DMS153 treated with DMSO at 0.1 percent for 48 hours (cell line): Measurements from ENCODE around the gene NCS1.

Source experiments
- DNase-seq: peaks from one replicate; lab custom pipeline; 2025; ENCODE audit not compliant: unreplicated experiment; lab: John Stamatoyannopoulos, UW

The NCS1 gene

DNA sequence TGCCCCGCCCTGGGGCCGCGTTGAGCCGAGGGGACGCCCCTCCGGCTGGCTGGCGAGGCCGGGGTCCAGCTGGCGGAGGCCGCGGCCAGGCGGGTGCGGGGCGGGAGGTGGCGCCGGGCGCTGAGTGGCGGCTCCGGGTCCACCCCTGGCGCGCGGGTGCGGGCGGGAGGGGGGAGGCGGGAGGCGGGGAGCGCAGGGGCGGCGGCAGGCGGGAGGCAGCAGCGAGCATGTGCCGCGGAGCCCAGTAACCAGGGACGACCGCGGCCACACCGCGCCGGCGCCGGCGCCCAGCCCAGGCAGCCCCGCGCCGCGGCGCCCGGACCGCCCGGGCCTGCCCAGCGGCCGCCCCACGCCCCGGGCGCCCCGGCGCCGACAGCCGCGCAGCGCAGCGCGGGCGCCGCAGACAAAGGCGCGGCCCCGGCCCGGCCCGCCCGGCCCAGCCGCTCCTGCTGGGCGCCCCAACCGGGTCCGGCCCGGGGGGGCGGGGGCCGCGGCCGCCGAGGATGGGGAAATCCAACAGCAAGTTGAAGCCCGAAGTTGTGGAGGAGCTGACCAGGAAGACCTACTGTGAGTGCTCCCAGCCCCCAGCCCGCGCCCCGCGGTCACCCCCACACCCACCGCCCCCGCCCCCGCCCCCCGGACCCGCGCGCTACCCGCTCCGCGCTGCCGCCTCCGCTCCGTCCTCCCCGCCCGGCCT, at the start of gene NCS1:
NCS1 (plus strand) TSS at position 244 of the 697 bp plus-strand sequence; CDS start at position 504, 260 bp downstream.
- DNase-seq, result peak; percentile 19

DNA sequence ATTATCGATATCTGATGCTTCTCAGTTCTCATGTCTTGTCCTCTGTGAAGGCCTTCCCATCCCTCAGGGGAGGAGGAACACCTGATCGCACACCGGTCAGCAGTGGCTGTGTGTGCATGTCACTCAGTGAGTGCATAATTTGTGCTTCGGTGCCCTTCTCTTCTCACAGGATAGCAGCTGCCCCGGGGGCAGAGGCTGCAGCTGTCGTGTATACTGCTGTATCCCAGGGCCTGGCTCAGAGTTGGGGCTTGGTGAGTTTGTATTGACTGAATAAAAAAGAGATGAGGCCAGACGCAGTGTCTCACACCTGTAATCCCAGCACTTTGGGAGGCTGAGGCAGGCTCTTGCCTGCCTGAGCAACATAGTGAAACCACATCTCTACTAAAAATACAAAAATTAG, 49.7 kb upstream of the NCS1 start:
- no peak for DNase-seq

GRCh38 chr9:130124085-130124860, 47.9 kb upstream of the NCS1 start:
- no peak for DNase-seq

- DNase-seq, result no peak
Measured at GRCh38 chr9:130126721-130127433, 45.3 kb upstream of the NCS1 start.

GRCh38 chr9:130128251-130128650, 44.0 kb upstream of the NCS1 start:
- no peak for DNase-seq

DNA sequence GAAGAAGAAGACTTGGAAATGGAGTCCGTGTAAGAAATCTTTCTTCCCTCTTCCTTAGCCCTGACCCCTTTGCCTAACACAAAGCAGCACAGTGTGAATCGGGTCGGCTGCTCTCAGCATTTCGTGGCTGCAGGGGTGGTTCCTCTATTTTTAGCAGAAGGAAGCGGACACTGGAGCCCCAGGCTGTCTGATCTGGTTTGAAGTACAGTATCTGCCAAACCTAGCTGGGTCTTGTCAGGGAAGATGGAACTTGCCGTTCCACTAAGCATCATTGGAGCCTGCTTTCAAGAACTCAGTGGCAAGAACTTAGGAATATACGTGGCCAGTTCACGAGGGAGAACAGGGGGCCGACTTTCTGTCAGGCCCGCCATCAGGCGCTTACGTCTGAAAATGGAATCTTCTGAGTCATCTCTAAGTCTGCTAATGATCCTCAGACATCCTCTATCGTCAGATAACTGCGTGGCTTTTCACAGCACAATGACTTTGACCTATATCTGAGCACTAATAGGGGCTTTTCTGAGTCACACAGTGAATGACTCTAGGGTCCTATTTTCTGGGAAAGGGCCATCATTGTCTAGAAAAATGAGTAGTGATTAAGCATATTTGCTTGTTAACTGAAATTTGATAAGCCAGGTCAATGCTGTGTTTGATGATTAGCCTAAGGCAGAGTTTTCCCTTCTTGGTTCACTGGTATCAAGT, 43.3 kb upstream of the NCS1 start:
- no peak for DNase-seq

DNA sequence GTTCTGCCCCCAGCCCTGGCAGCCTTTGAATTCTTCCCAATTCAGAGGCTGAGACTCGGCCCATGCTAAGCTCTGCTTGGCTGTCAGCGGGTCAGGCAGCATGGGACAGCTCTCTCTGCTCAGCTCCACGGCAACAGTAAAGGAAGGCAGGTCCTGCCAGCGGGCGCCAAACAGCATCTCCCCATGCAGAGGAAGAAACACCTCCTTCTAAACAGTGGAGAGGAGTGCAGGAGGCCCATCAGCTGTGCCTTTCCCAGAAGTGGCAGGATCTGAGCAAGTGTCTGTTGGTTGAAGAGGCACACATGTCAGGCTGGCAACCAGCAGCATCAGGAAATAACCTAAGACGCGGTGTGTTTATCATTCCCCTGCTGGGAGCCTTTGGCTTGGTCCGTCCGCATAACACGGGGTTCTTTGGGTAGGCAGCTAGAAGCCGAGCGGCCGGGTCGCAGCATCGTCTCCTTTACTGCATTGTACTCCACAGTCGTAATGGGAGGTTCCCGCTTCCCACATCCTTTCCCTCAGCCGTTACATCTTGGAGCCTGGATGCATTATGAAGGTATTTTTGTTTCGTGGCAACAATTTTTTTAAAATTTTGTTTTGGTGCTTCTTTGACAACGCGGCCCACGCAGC, 42.7 kb upstream of the NCS1 start:
- DNase-seq, result no peak

DNA sequence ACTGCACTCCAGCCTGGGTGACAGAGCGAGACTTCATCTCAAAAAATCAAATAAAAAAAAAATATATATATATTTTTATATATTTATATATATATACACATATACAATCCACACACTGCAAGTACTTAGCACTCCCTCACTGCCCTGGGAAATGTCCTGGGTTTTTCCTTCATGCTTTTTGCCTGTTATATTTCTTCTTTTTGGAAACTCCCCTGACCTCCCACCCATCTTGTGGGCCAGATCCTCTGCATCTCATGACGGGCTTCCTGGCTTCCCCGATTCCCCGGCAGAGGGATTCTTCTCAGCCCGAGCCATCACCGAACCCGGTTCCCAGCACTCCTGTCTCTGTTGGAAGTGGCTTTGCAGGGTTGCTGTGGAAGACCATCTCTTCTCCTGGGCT, 39.5 kb upstream of the NCS1 start:
- no peak for DNase-seq

DNA sequence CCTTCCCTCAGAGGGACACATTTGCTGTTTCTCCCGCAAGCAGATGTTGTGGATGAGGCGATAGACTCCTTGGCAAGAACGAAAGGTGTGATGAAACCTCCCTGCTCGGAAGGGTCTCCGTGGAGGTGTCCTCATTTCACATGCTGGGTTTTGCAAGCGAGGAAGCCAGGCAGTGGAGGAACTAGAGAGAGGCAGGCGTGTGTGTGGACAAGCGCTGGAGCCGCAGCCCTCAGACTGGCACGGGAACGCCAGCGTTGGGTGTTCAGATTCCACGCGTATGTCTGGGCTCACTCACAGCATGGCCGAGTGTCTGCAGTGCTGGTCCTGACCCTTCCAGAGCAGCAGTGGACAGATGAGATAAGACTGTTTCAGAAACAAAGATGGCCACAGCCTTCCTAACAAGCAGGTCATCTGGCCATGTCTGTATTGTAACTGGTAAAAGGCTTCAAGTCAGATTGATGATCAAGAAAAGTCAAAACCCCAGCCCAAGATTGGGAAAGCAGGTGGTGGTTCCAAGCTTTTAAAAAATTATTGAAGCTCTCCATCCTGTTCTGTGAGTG, 35.0 kb upstream of the NCS1 start:
- no peak for DNase-seq

DNA sequence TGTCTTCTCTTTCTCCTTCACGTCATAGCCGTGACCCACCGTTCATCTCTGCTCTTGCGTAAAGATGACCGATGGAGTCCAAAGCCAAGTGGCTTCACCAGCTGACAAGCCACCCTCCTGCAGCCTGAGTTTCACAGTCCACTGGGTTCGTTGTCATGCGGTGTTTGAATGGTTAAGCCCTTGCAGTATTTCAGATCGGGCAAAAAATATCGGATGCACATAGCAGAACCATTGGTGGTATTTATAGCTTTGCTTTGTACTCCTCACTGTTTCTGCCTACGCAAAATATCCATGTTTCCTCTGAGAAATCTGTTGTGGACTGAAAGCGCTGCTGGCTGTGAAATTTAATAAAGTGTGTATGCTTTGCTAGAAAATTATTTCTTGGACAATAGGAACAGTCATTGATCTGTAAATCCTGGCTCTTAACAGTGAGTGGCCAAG, 34.5 kb upstream of the NCS1 start:
- DNase-seq, result no peak

GRCh38 chr9:130138171-130138653, 34.0 kb upstream of the NCS1 start:
- no peak for DNase-seq

GRCh38 chr9:130138791-130139190, 33.4 kb upstream of the NCS1 start:
- DNase-seq, result no peak

- DNase-seq, result peak; percentile 19
Measured at GRCh38 chr9:130139251-130139650, 33.0 kb upstream of the NCS1 start.

GRCh38 chr9:130140706-130141105, 31.5 kb upstream of the NCS1 start:
- DNase-seq, result no peak

GRCh38 chr9:130142056-130142455, 30.1 kb upstream of the NCS1 start:
- DNase-seq, result no peak

DNA sequence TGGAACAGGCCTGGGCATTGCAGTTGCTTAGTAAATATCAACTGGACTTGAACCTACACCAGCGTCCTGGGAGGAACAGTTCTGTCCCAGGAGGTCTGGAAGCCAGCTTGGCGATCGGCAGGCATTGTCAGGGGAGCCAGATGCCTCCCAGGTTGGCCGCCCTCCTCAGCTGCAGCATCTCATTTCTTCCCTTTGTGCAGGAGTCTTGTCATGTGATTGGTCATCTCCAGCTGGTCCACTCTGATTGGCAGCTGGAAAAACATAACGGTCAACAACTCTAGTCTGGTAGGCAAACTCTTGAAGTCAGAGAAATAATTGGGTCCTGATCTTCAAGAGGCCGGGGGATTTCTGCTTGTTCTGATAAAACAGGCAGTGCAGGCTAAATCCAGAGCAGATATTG, 29.6 kb upstream of the NCS1 start:
- no peak for DNase-seq

- no peak for DNase-seq
Measured at GRCh38 chr9:130143279-130143893, 28.8 kb upstream of the NCS1 start.

DNA sequence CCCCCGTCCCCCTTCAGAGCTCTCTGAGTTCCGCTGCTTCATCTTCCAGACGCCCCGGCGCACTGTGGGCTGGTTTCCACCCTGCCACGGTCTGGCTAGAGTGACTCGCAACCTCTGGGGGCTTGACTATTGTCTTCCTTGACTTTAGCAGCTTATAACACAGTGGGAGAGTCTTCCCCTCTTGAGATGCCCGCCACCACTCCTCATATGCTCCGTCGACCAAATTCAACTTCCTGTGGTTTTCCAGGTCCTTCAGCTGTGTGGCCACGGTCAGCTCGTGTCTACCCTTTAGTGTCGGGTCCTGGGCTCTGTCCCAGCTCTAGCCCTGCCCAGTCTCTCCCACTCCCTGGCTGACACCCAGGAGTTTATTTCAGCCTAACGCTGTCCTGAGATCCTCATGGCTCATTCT, 28.2 kb upstream of the NCS1 start:
- no peak for DNase-seq

- no peak for DNase-seq
Measured at GRCh38 chr9:130144703-130145102, 27.5 kb upstream of the NCS1 start.

GRCh38 chr9:130145658-130146057, 26.5 kb upstream of the NCS1 start:
- no peak for DNase-seq
